Small intestine (tissue), 7 donors: ENCODE data around the gene MET. TPM values are rescaled to one million over a fixed set of nuclear protein-coding genes. Genes with fewer than 3 reads are reported as not detected.
A peak's percentile ranks its signal among the peaks of the same experiment; 100 is the strongest.
"Not testable (repeated sequence)": the region's sequence is repeated elsewhere in the genome, so short reads cannot be mapped to it uniquely, and the experiment has no call there.

Source experiments
- DNase-seq, 2 donors: peaks; one replicate each; pipeline versions ENCODE4 v3.0.0 to v3.0.0-alpha.2; 2013
- FAIRE-seq: peaks from 2 replicates; lab custom pipeline; 2012; peaks lifted over from hg19 to GRCh38; lab: Jason Lieb, UNC
- H3K27ac ChIP-seq, 3 donors: one replicate each; pipeline ENCODE4 v1.5.1; 2013; ENCODE audit warnings: low read length in 2 of 3, mild to moderate bottlenecking in 2 of 3, control low read depth in 1 of 3, inconsistent platforms in 1 of 3, low read depth in 1 of 3, moderate library complexity in 1 of 3
- H3K27me3 ChIP-seq, 3 donors: one replicate each; pipeline ENCODE4 v1.6.1; 2013; ENCODE audit warnings: low read length in 3 of 3, inconsistent platforms in 1 of 3; ENCODE audit not compliant: control insufficient read depth in 3 of 3, insufficient read depth in 3 of 3
- H3K36me3 ChIP-seq, 3 donors: one replicate each; pipeline ENCODE4 v1.6.1; 2013; ENCODE audit warnings: low read length in 3 of 3, inconsistent platforms in 1 of 3, low read depth in 1 of 3, mild to moderate bottlenecking in 1 of 3, moderate library complexity in 1 of 3; ENCODE audit not compliant: control insufficient read depth in 3 of 3, insufficient read depth in 2 of 3
- H3K4me1 ChIP-seq, 3 donors: one replicate each; pipeline ENCODE4 v1.6.1; 2013; ENCODE audit warnings: low read length in 2 of 3, inconsistent platforms in 1 of 3, low read depth in 1 of 3, mild to moderate bottlenecking in 1 of 3, moderate library complexity in 1 of 3; ENCODE audit not compliant: control insufficient read depth in 3 of 3, insufficient read depth in 2 of 3
- H3K4me3 ChIP-seq, 3 donors: one replicate each; pipeline ENCODE4 v1.5.1; 2013; ENCODE audit warnings: low read length in 3 of 3, control low read depth in 1 of 3, inconsistent platforms in 1 of 3, low read depth in 1 of 3, mild to moderate bottlenecking in 1 of 3, moderate library complexity in 1 of 3
- H3K9me3 ChIP-seq, 2 donors: one replicate each; pipeline ENCODE4 v1.6.1; 2013; ENCODE audit warnings: low read depth in 1 of 2, low read length in 1 of 2; ENCODE audit not compliant: control insufficient read depth in 2 of 2, insufficient read depth in 1 of 2
- WGBS, 3 donors: extraction: QIAGEN DNeasy Blood & Tissue Kit; methylation state at CpG; one replicate each; pipeline ENCODE4 v1.1.7; 2013; 5-methylcytosine and 5-hydroxymethylcytosine counted together
- polyA plus RNA-seq, 4 donors: library from polyadenylated mRNA; stranded (reverse) in 3 of 4; unstranded in 1 of 4; fragments of 200-250 nt in 3 of 4; fragments of 120-200 nt in 1 of 4; gene quantifications; one replicate each; pipeline versions ENCODE4 v1.2.1 to v1.2.3, GENCODE V29; 2013
- donor health status: healthy with polysubstance abuse.
- donor health status: control.
- donor health status: control.
- donor health status: Bipolar disorder and iron deficiency.
- donor health status: healthy.

The MET gene
- polyA plus RNA-seq, 4 donors, result 2.7 to 13.4 (median 8.2) TPM

GRCh38 chr7:116713918-116714317, 41.9 kb downstream of the MET start:
- no peaks in the 10 kb centered on the region for H3K36me3 ChIP-seq
- H3K27me3 ChIP-seq, result no peaks in the 10 kb centered on the region
- no peaks in the 10 kb centered on the region for H3K4me1 ChIP-seq
- H3K4me3 ChIP-seq, result no peak overlapping the region
- DNase-seq (no peak), FAIRE-seq (no peak)
- H3K27ac ChIP-seq, result no peak overlapping the region
- peaks cover 0 to 2% of the 10 kb centered on the region in 2 donors for H3K9me3 ChIP-seq

- Histone ChIP-seq H3K36me3 (no peaks in the 10 kb centered on the region), H3K4me1 (no peaks in the 10 kb centered on the region), H3K27me3 (no peaks in the 10 kb centered on the region), H3K4me3 (no peak overlapping the region), H3K9me3 (peaks cover 0 to 2% of the 10 kb centered on the region in 2 donors), H3K27ac (no peak overlapping the region)
- DNase-seq (no peak), FAIRE-seq (no peak)
Measured at GRCh38 chr7:116715077-116715476, 43.1 kb downstream of the MET start.

GRCh38 chr7:116717137-116717536, 45.1 kb downstream of the MET start:
- Histone ChIP-seq H3K27ac (no peak overlapping the region), H3K9me3 (peaks cover 0 to 2% of the 10 kb centered on the region in 2 donors), H3K4me3 (no peak overlapping the region), H3K36me3 (no peaks in the 10 kb centered on the region), H3K4me1 (no peaks in the 10 kb centered on the region), H3K27me3 (no peaks in the 10 kb centered on the region)
- FAIRE-seq (no peak), DNase-seq (no peak)
- 37 to 56% (median 50%) methylated on average over 3 of the region's 3 CpGs for WGBS, 3 donors

GRCh38 chr7:116723959-116724529, 52.0 kb downstream of the MET start:
- 92 to 97% (median 95%) methylated on average over 17 to 31 of the region's 31 CpGs for WGBS, 3 donors
- FAIRE-seq, H3K4me1 ChIP-seq, H3K36me3 ChIP-seq, H3K27me3 ChIP-seq, DNase-seq, H3K27ac ChIP-seq, H3K4me3 ChIP-seq, H3K9me3 ChIP-seq: not testable (repeated sequence)

- FAIRE-seq, result no peak
- 92 to 93% (median 92%) methylated on average over 5 of the region's 5 CpGs for WGBS, 3 donors
- no peaks in the 10 kb centered on the region for H3K36me3 ChIP-seq
Measured at GRCh38 chr7:116724560-116725231, 52.7 kb downstream of the MET start.

GRCh38 chr7:116726149-116726548, 54.2 kb downstream of the MET start:
- Histone ChIP-seq H3K4me3 (no peak overlapping the region), H3K36me3 (no peaks in the 10 kb centered on the region), H3K9me3 (no peaks in the 10 kb centered on the region), H3K4me1 (peaks cover 0 to 14% (median 0%) of the 10 kb centered on the region in 3 donors), H3K27ac (no peak overlapping the region), H3K27me3 (peaks cover 0 to 2% (median 0%) of the 10 kb centered on the region in 3 donors)
- FAIRE-seq, result no peak
- WGBS, 3 donors, result 88 to 96% (median 92%) methylated on average over 3 of the region's 3 CpGs
- DNase-seq, result no peak

More at GRCh38 chr7:116724560-116725231, 52.7 kb downstream of the MET start:
- Histone ChIP-seq H3K9me3 (no peaks in the 10 kb centered on the region), H3K27ac (no peak overlapping the region), H3K27me3 (peaks cover 0 to 2% (median 0%) of the 10 kb centered on the region in 3 donors), H3K4me3 (no peak overlapping the region), H3K4me1 (peaks cover 0 to 9% (median 0%) of the 10 kb centered on the region in 3 donors)
- DNase-seq, result no peak

- DNase-seq (no peak), FAIRE-seq (no peak)
- Histone ChIP-seq H3K4me3 (no peak overlapping the region), H3K27me3 (peaks cover 0 to 2% (median 0%) of the 10 kb centered on the region in 3 donors), H3K27ac (no peak overlapping the region), H3K36me3 (no peaks in the 10 kb centered on the region), H3K4me1 (peaks cover 0 to 14% (median 0%) of the 10 kb centered on the region in 3 donors), H3K9me3 (no peaks in the 10 kb centered on the region)
- WGBS, 3 donors, result 53 to 62% (median 58%) methylated on average over 4 of the region's 4 CpGs
Measured at GRCh38 chr7:116726713-116727431, 54.9 kb downstream of the MET start.

GRCh38 chr7:116727432-116728009, 55.5 kb downstream of the MET start:
- H3K27ac ChIP-seq, result no peak overlapping the region
- H3K36me3 ChIP-seq, result no peaks in the 10 kb centered on the region
- H3K4me1 ChIP-seq, result peaks cover 0 to 14% (median 0%) of the 10 kb centered on the region in 3 donors
- peak in 1 of 2 donors; percentile 28 for DNase-seq
- H3K27me3 ChIP-seq, result peaks cover 0 to 2% (median 0%) of the 10 kb centered on the region in 3 donors
- H3K9me3 ChIP-seq, result no peaks in the 10 kb centered on the region
- H3K4me3 ChIP-seq, result no peak overlapping the region
- FAIRE-seq, result no peak
- WGBS, 3 donors, result 45 to 67% (median 58%) methylated on average over 3 of the region's 3 CpGs
